Stimulated activated CD8-positive, alpha-beta memory T cell treated with anti-CD3 and anti-CD28 coated beads, Interleukin-4, amount 100 ng/mL, for 24 hours (primary cell): ENCODE results near the gene NIM1K.
"Not testable (repeated sequence)": the region's sequence is repeated elsewhere in the genome, so short reads cannot be mapped to it uniquely, and the experiment has no call there.

Source experiments
- DNase-seq: peaks from one replicate; pipeline ENCODE4 v3.0.0-alpha.2; 2020; ENCODE audit warnings: low read depth

NIM1K gene

GRCh38 chr5:43190755-43191603, 1.0 kb upstream of the NIM1K start:
- DNase-seq = no peak

- no peak for DNase-seq
Observed at GRCh38 chr5:43192558-43193180, 644 bp downstream of the NIM1K start.

- no peak for DNase-seq
Observed at GRCh38 chr5:43193181-43193893, 1.3 kb downstream of the NIM1K start.

GRCh38 chr5:43193894-43194265, 1.9 kb downstream of the NIM1K start:
- no peak for DNase-seq

GRCh38 chr5:43195670-43196265, 3.7 kb downstream of the NIM1K start:
- DNase-seq = no peak

GRCh38 chr5:43197535-43197934, 5.5 kb downstream of the NIM1K start:
- DNase-seq = no peak

GRCh38 chr5:43201442-43201841, 9.4 kb downstream of the NIM1K start:
- DNase-seq = not testable (repeated sequence)

- no peak for DNase-seq
Observed at GRCh38 chr5:43202380-43202779, 10.4 kb downstream of the NIM1K start.

GRCh38 chr5:43203373-43203772, 11.3 kb downstream of the NIM1K start:
- DNase-seq = no peak

GRCh38 chr5:43204958-43205357, 12.9 kb downstream of the NIM1K start:
- DNase-seq = no peak

GRCh38 chr5:43207601-43208000, 15.6 kb downstream of the NIM1K start:
- DNase-seq = no peak

- DNase-seq = no peak
Observed at GRCh38 chr5:43208658-43209057, 16.6 kb downstream of the NIM1K start.

- no peak for DNase-seq
Observed at GRCh38 chr5:43209060-43209459, 17.0 kb downstream of the NIM1K start.

GRCh38 chr5:43209833-43210232, 17.8 kb downstream of the NIM1K start:
- no peak for DNase-seq

GRCh38 chr5:43210570-43210969, 18.5 kb downstream of the NIM1K start:
- DNase-seq = no peak

GRCh38 chr5:43213951-43214350, 21.9 kb downstream of the NIM1K start:
- DNase-seq = no peak

GRCh38 chr5:43215073-43215631, 23.1 kb downstream of the NIM1K start:
- no peak for DNase-seq

GRCh38 chr5:43216941-43217340, 24.9 kb downstream of the NIM1K start:
- no peak for DNase-seq

- no peak for DNase-seq
Observed at GRCh38 chr5:43219120-43219519, 27.1 kb downstream of the NIM1K start.

GRCh38 chr5:43221502-43221901, 29.5 kb downstream of the NIM1K start:
- no peak for DNase-seq

- no peak for DNase-seq
Observed at GRCh38 chr5:43225649-43226245, 33.7 kb downstream of the NIM1K start.

GRCh38 chr5:43227655-43228054, 35.6 kb downstream of the NIM1K start:
- no peak for DNase-seq
